Measurements from ENCODE around the gene ALMS1. TPM values are rescaled to one million over a fixed set of nuclear protein-coding genes. Genes with fewer than 3 reads are reported as not detected.

The ALMS1 gene
- total RNA-seq (2022; extraction: Qiagen RNA extraction; ENCODE audit: low read depth): 9.8 to 10.6 TPM (median 10.6 TPM) in 5 replicates

GRCh38 chr2:73385504-73386341, at the start of gene ALMS1:
TSS of gene ALMS1 (plus strand) at chr2:73385836. CDS start at chr2:73385869, 33 bp downstream.

GRCh38 chr2:73642338-73643018, 256.8 kb downstream of the ALMS1 start, which contains the start of gene NAT8:
TSS of gene NAT8 (minus strand) at chr2:73642422. CDS start at chr2:73641628, 794 bp downstream.

Other genes starting within 250 kb of the ALMS1 start
- gene NOTO, start 183.3 kb upstream of the ALMS1 start, total RNA-seq (2022; extraction: Qiagen RNA extraction; ENCODE audit: low read depth): 0.09 TPM in 1 of 5 replicates, not detected in the others
- 53.9 to 62.0 TPM (median 56.6 TPM) in 5 replicates for gene SMYD5, start 171.6 kb upstream of the ALMS1 start, total RNA-seq (2022; extraction: Qiagen RNA extraction; ENCODE audit: low read depth)
- 19.3 to 24.1 TPM (median 23.6 TPM) in 5 replicates for gene PRADC1, start 152.6 kb upstream of the ALMS1 start, total RNA-seq (2022; extraction: Qiagen RNA extraction; ENCODE audit: low read depth)
- 568 to 901 TPM (median 612 TPM) in 5 replicates for gene CCT7, start 151.5 kb upstream of the ALMS1 start, total RNA-seq (2022; extraction: Qiagen RNA extraction; ENCODE audit: low read depth)
- gene FBXO41, start 101.4 kb upstream of the ALMS1 start, total RNA-seq (2022; extraction: Qiagen RNA extraction; ENCODE audit: low read depth): 4.3 to 6.0 TPM (median 5.3 TPM) in 5 replicates
- gene EGR4, start 92.3 kb upstream of the ALMS1 start, total RNA-seq (2022; extraction: Qiagen RNA extraction; ENCODE audit: low read depth): 0.17 to 0.37 TPM (median 0.27 TPM) in 5 replicates

All from A549 treated with RU486 at 1 μM for 4 hours (cell line).